Measurements from ENCODE around the gene TGM5.
"Not testable (repeated sequence)": the region's sequence is repeated elsewhere in the genome, so short reads cannot be mapped to it uniquely, and the experiment has no call there.

The TGM5 gene

DNA sequence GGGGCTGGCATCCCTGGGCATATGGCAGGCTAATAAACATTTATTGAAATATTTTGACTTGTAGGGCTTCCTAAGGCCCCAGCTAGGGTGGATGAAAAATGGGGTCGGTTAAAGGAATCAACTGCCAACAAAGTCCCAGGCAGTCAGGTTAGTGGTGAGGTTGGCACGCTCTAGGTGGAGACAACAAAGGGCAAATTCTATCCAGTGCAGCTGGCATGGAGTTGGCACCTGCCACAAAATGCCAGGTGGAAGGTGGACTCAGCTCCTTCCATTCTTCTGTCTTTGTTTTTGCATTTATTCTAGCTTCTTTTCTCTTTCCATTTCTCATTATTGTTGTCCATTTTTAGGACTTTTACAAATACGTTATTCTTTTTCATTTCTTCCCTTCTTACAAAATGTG lies 32.7 kb upstream of the TGM5 start:
- H3K36me3 Mint-ChIP-seq (ENCODE audit: low read depth): no peaks in the 10 kb centered on the region
- TF ChIP-seq, protein P1, sequence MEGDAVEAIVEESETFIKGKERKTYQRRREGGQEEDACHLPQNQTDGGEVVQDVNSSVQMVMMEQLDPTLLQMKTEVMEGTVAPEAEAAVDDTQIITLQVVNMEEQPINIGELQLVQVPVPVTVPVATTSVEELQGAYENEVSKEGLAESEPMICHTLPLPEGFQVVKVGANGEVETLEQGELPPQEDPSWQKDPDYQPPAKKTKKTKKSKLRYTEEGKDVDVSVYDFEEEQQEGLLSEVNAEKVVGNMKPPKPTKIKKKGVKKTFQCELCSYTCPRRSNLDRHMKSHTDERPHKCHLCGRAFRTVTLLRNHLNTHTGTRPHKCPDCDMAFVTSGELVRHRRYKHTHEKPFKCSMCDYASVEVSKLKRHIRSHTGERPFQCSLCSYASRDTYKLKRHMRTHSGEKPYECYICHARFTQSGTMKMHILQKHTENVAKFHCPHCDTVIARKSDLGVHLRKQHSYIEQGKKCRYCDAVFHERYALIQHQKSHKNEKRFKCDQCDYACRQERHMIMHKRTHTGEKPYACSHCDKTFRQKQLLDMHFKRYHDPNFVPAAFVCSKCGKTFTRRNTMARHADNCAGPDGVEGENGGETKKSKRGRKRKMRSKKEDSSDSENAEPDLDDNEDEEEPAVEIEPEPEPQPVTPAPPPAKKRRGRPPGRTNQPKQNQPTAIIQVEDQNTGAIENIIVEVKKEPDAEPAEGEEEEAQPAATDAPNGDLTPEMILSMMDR (IDR thresholded peaks at IDR 0.05; ENCODE audit: unreplicated experiment in 3 of 3): no peak
- no peaks in the 10 kb centered on the region for H3K9me3 Mint-ChIP-seq
- H3K27ac Mint-ChIP-seq: no peak overlapping the region
- peaks cover 30% of the 10 kb centered on the region for H3K27me3 Mint-ChIP-seq (ENCODE audit: low read depth)
- no peak overlapping the region for H3K4me3 Mint-ChIP-seq
- no peaks in the 10 kb centered on the region for H3K4me1 Mint-ChIP-seq

DNA sequence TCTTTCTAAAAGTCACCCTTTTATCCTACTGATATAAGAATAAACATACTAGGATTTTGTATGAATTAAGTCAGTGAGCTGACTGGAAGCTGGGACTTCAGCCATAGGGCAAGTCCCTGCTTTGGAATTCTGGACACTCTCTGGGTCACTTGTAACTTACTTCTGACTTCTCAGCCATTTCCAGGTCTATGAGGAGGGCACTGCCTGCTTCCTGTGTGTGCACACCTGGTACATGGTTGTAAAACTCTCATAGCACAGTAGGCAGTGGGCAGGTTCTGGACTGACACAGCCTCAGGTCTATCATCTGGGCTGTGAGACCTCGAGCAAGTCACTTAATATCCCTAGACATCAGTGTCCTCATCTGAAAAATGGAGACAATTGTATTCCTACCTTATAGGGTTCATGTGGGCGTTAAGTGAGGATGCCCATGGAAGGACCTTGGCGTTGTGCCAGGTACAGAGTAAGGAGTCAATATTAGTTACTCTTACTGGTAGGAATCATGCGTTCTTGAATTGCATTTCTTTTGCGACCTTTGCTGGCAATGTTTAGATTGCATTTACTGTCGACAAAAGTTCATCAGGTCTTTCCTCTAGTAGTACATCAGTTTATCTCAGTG lies 27.5 kb upstream of the TGM5 start:
- Mint-ChIP-seq H3K4me1 (no peaks in the 10 kb centered on the region), H3K27ac (no peak overlapping the region), H3K36me3 (ENCODE audit: low read depth) (no peaks in the 10 kb centered on the region), H3K27me3 (ENCODE audit: low read depth) (peaks cover 54% of the 10 kb centered on the region), H3K4me3 (no peak overlapping the region), H3K9me3 (no peaks in the 10 kb centered on the region)
- TF ChIP-seq, protein P1 (IDR thresholded peaks at IDR 0.05; ENCODE audit: unreplicated experiment in 3 of 3): no peak

DNA sequence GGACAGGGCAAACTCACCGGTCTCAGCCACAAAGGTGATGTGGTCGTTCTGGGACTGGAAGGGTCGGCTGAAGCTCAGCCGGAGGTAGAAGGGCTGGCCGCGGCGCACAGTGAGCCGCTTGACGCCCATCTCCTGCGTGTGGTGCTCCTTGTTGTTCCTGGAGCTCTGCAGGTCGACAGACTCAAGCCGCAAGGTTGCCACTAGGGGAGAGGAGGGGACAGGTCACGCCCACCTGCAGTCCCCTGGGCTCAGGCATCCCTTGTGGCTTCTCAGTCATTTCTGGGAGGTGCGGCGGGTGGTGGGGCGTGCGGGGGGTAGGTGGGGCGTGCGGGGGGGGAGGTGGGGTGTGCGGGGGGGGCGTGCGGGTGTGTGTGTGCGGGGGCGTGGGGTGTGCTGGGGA lies 26.7 kb upstream of the TGM5 start:
- Mint-ChIP-seq H3K4me1 (no peaks in the 10 kb centered on the region), H3K27me3 (ENCODE audit: low read depth) (peaks cover 57% of the 10 kb centered on the region), H3K27ac (no peak overlapping the region), H3K9me3 (no peaks in the 10 kb centered on the region), H3K36me3 (ENCODE audit: low read depth) (no peaks in the 10 kb centered on the region), H3K4me3 (no peak overlapping the region)
- TF ChIP-seq, protein P1 (IDR thresholded peaks at IDR 0.05; ENCODE audit: unreplicated experiment in 3 of 3): no peak

DNA sequence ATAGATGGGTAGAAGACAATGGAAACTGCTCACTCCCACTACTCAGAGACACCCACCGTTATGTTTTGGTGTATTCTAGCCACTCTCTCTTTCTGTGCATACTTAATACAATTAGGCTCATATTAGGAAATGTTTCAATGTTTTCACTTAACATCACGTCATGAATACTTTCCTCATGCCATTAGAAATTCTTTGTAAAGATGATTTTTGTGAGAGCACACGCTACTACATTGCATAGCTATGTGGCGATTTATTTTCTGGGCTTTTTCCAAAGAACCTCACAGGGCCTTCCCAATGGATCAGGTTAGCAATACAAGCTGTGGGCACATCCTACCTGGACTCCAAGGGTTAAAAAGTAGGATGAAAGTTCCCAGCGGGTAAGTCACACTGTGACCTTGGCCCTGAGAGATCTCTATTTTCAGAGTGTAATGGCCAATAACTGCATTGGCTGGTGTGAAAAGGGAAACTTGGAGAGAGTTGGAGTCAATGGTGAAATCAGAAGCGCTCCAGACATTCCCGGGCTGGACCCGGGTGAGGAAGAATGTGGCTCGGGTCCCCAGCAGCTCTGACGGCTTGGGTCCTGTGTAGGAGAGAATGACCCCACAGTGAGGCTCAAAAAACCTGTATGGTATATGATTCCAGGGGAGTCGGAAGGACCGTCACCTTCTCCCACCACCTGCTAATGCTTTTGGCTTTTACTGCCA lies 25.8 kb upstream of the TGM5 start:
- H3K4me3 Mint-ChIP-seq: no peak overlapping the region
- peaks cover 60% of the 10 kb centered on the region for H3K27me3 Mint-ChIP-seq (ENCODE audit: low read depth)
- no peak overlapping the region for H3K27ac Mint-ChIP-seq
- no peaks in the 10 kb centered on the region for H3K36me3 Mint-ChIP-seq (ENCODE audit: low read depth)
- no peaks in the 10 kb centered on the region for H3K4me1 Mint-ChIP-seq
- TF ChIP-seq, protein P1 (IDR thresholded peaks at IDR 0.05; ENCODE audit: unreplicated experiment in 3 of 3): no peak
- no peaks in the 10 kb centered on the region for H3K9me3 Mint-ChIP-seq

DNA sequence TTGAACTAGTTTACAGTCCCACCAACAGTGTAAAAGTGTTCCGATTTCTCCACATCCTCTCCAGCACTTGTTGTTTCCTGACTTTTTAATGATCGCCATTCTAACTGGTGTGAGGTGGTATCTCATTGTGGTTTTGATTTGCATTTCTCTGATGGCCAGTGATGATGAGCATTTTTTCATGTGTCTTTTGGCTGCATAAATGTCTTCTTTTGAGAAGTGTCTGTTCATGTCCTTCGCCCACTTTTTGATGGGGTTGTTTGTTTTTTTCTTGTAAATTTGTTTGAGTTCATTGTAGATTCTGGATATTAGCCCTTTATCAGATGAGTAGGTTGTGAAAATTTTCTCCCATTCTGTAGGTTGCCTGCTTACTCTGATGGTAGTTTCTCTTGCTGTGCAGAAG lies 22.9 kb upstream of the TGM5 start:
- not testable (repeated sequence) for H3K27ac Mint-ChIP-seq; H3K4me1 Mint-ChIP-seq; H3K36me3 Mint-ChIP-seq (ENCODE audit: low read depth); H3K9me3 Mint-ChIP-seq; H3K4me3 Mint-ChIP-seq
- peaks cover 58% of the 10 kb centered on the region for H3K27me3 Mint-ChIP-seq (ENCODE audit: low read depth)

DNA sequence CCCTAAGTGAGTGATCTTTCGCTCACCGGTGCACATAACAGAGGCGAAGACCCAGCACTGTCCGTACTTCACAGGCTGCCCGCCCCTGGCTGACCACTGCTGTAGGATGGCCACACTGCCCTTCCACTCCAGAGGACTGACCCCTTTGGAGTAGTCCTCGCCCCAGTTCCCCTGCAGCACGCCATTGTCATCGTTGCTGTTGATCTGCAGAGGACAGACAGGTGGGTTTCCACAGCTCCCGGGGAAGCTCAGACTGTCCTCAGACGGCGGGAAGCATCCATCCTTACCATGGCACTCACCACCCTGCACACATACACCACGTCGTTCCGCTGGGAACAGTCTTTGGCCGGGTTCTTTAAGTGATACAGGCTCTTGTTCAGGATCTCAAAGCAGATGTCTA lies 20.5 kb upstream of the TGM5 start:
- Mint-ChIP-seq H3K36me3 (ENCODE audit: low read depth) (no peaks in the 10 kb centered on the region), H3K4me1 (no peaks in the 10 kb centered on the region), H3K4me3 (no peak overlapping the region), H3K27ac (no peak overlapping the region), H3K9me3 (no peaks in the 10 kb centered on the region), H3K27me3 (ENCODE audit: low read depth) (peaks cover 38% of the 10 kb centered on the region)
- TF ChIP-seq, protein P1 (IDR thresholded peaks at IDR 0.05; ENCODE audit: unreplicated experiment in 3 of 3): no peak
